Cardiac muscle cell (in vitro differentiated cells and primary cell): ENCODE data around the gene MAP4K3. TPM values are rescaled to one million over a fixed set of nuclear protein-coding genes. Genes with fewer than 3 reads are reported as not detected.

Experiments used
- DNase-seq, 2 donors: peaks; one replicate each; pipeline versions ENCODE4 v3.0.0 to v3.0.0-alpha.2; 2010 to 2017; ENCODE audit warnings: low read depth in 1 of 2, low spot score in 1 of 2
- H3K27ac ChIP-seq: fragments of 200-600 bp; sonication (generic); 2 replicates; pipeline ENCODE4 v1.5.1; 2016
- H3K27me3 ChIP-seq: fragments of 200-600 bp; sonication (generic); 2 replicates; pipeline ENCODE4 v1.6.0; 2016; ENCODE audit warnings: control low read depth
- H3K36me3 ChIP-seq: fragments of 200-600 bp; sonication (generic); 2 replicates; pipeline ENCODE4 v1.5.1; 2016; ENCODE audit warnings: control low read depth
- H3K4me1 ChIP-seq: fragments of 200-600 bp; sonication (generic); 2 replicates; pipeline ENCODE4 v1.8.1; 2017; ENCODE audit warnings: low read depth, mild to moderate bottlenecking, mixed run types
- H3K4me3 ChIP-seq: fragments of 200-600 bp; sonication (generic); 2 replicates; pipeline ENCODE4 v1.5.1; 2016; ENCODE audit warnings: mild to moderate bottlenecking
- H3K9me3 ChIP-seq: fragments of 200-600 bp; sonication (generic); 2 replicates; pipeline ENCODE4 v1.5.1; 2017; ENCODE audit warnings: low read depth, mild to moderate bottlenecking, control low read depth
- CTCF ChIP-seq: IDR thresholded peaks from 2 replicates; pipeline ENCODE4 v1.5.1; 2012; ENCODE audit warnings: low read depth, mild to moderate bottlenecking, low read length
- polyA plus RNA-seq: library from polyadenylated mRNA; unstranded; fragments of >200 nt; fragmentation: Nextera tagmentation; extraction: Ambion mirVana; gene quantifications from 2 replicates; pipeline ENCODE4 v1.2.1, GENCODE V29; 2016
- total RNA-seq: library from RNA; depleted of rRNA; stranded (reverse); fragments of >200 nt; gene quantifications from 2 replicates; pipeline ENCODE4 v1.2.3, GENCODE V29; 2016

MAP4K3 gene
- total RNA-seq (43.5 and 56.7 TPM in 2 replicates), polyA plus RNA-seq (29.2 and 34.6 TPM in 2 replicates)

- no peaks in the 10 kb centered on the region for H3K9me3 ChIP-seq
- H3K4me1 ChIP-seq, result peaks cover 44% of the 10 kb centered on the region
- H3K36me3 ChIP-seq, result no peaks in the 10 kb centered on the region
- no peaks in the 10 kb centered on the region for H3K27me3 ChIP-seq
- peak; percentile 97 to 98 for DNase-seq
- H3K4me3 ChIP-seq, result peak within 1 kb of the TSS; percentile 94
- H3K27ac ChIP-seq, result peak within 1 kb of the TSS; percentile 99
- TF ChIP-seq CTCF, result no peak
Observed at GRCh38 chr2:39436592-39437521, at the start of gene MAP4K3. TSS of gene MAP4K3 (minus strand) at chr2:39437285. CDS start at chr2:39436987, 298 bp downstream.

GRCh38 chr2:39486071-39486470 is 49.0 kb upstream of the MAP4K3 start:
- DNase-seq, result no peak
- Histone ChIP-seq H3K27ac (no peak overlapping the region), H3K36me3 (no peaks in the 10 kb centered on the region), H3K4me1 (peaks cover 12% of the 10 kb centered on the region), H3K27me3 (no peaks in the 10 kb centered on the region), H3K4me3 (no peak overlapping the region), H3K9me3 (no peaks in the 10 kb centered on the region)
- TF ChIP-seq CTCF, result no peak

GRCh38 chr2:39484620-39485495 is 47.8 kb upstream of the MAP4K3 start:
- Histone ChIP-seq H3K27ac (no peak overlapping the region), H3K4me3 (no peak overlapping the region), H3K9me3 (no peaks in the 10 kb centered on the region), H3K36me3 (no peaks in the 10 kb centered on the region), H3K27me3 (no peaks in the 10 kb centered on the region), H3K4me1 (peaks cover 12% of the 10 kb centered on the region)
- no peak for TF ChIP-seq CTCF
- DNase-seq, result no peak

- Histone ChIP-seq H3K4me1 (peaks cover 12% of the 10 kb centered on the region), H3K36me3 (no peaks in the 10 kb centered on the region), H3K27me3 (no peaks in the 10 kb centered on the region), H3K9me3 (no peaks in the 10 kb centered on the region), H3K4me3 (no peak overlapping the region), H3K27ac (no peak overlapping the region)
- no peak for TF ChIP-seq CTCF
- DNase-seq, result no peak
Observed at GRCh38 chr2:39484206-39484605, 47.1 kb upstream of the MAP4K3 start.

GRCh38 chr2:39483534-39483933 is 46.4 kb upstream of the MAP4K3 start:
- H3K27ac ChIP-seq, result no peak overlapping the region

More at GRCh38 chr2:39483534-39483933, 46.4 kb upstream of the MAP4K3 start:
- H3K9me3 ChIP-seq, result no peaks in the 10 kb centered on the region
- no peaks in the 10 kb centered on the region for H3K36me3 ChIP-seq
- H3K27me3 ChIP-seq, result no peaks in the 10 kb centered on the region
- no peak for TF ChIP-seq CTCF
- DNase-seq, result no peak
- no peak overlapping the region for H3K4me3 ChIP-seq
- H3K4me1 ChIP-seq, result peaks cover 12% of the 10 kb centered on the region
